Ishikawa (cell line): ENCODE measurements around the gene TMPRSS11F.

Source experiments
- CEBPB ChIP-seq: IDR thresholded peaks from 2 replicates; pipeline ENCODE4 v1.6.1; 2012
- CREB1 ChIP-seq: IDR thresholded peaks from 2 replicates; pipeline ENCODE4 v1.6.1; 2012; ENCODE audit warnings: low read depth
- EGR1 ChIP-seq: IDR thresholded peaks from 2 replicates; pipeline ENCODE4 v1.6.1; 2012
- EP300 ChIP-seq: IDR thresholded peaks from 2 replicates; pipeline ENCODE4 v1.6.1; 2012; ENCODE audit warnings: borderline replicate concordance
- FOXM1 ChIP-seq: IDR thresholded peaks from 2 replicates; pipeline ENCODE4 v1.6.1; 2012; ENCODE audit warnings: low read depth, borderline replicate concordance
- NFIC ChIP-seq: IDR thresholded peaks from 2 replicates; pipeline ENCODE4 v1.6.1; 2012
- RAD21 ChIP-seq: IDR thresholded peaks from 2 replicates; pipeline ENCODE4 v1.6.1; 2012; ENCODE audit warnings: low read depth
- TAF1 ChIP-seq: IDR thresholded peaks from 2 replicates; pipeline ENCODE4 v1.6.1; 2012; ENCODE audit warnings: low read depth, mild to moderate bottlenecking
- TCF12 ChIP-seq: IDR thresholded peaks from 2 replicates; pipeline ENCODE4 v1.6.1; 2012; ENCODE audit warnings: low read depth
- TEAD4 ChIP-seq: IDR thresholded peaks from 2 replicates; pipeline ENCODE4 v1.6.1; 2012
- YY1 ChIP-seq: IDR thresholded peaks from 2 replicates; pipeline ENCODE4 v1.6.1; 2012; ENCODE audit warnings: low read depth
- ZBTB7A ChIP-seq: IDR thresholded peaks from 2 replicates; pipeline ENCODE4 v1.6.1; 2012; ENCODE audit warnings: low read depth
- TF ChIP-seq, protein P1 (sequence below): IDR thresholded peaks from 2 replicates; pipeline ENCODE4 v1.6.1; 2012
- TF ChIP-seq, protein P2 (sequence below): IDR thresholded peaks from 2 replicates; pipeline ENCODE4 v1.6.1; 2012
- TF ChIP-seq, protein P3 (sequence below): IDR thresholded peaks from 2 replicates; pipeline ENCODE4 v1.6.1; 2012; ENCODE audit warnings: low read depth, mild to moderate bottlenecking

TMPRSS11F gene

DNA sequence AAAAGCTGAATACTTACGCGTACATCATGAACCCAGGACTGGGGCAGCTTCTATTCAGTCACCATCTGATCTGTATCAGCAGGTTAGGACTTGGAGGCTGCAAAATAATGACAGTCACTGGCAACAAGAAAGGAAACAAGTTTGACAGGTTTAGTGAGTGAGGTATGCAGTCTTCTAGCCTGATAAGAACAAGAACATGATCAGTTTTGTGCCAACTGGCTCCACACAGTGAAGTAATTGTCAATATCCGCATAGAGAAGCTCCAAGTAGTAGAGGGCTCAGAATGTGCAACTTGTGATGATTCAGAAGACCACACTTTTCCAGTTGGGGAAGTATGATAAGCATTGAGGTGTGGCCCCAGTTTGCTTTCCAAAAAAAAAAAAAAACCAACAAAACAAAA is at the start of gene TMPRSS11F:
Gene TMPRSS11F (minus strand): TSS at position 77 of the 400 bp plus-strand sequence. CDS start 49 bp downstream, at position 28.
- TF ChIP-seq, protein P1, sequence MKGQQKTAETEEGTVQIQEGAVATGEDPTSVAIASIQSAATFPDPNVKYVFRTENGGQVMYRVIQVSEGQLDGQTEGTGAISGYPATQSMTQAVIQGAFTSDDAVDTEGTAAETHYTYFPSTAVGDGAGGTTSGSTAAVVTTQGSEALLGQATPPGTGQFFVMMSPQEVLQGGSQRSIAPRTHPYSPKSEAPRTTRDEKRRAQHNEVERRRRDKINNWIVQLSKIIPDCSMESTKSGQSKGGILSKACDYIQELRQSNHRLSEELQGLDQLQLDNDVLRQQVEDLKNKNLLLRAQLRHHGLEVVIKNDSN = no peak
- TF ChIP-seq CEBPB = no peak
- 0 out of 2 replicates have a peak, but pooled peaks have one; percentile 22 for TF ChIP-seq TEAD4

DNA sequence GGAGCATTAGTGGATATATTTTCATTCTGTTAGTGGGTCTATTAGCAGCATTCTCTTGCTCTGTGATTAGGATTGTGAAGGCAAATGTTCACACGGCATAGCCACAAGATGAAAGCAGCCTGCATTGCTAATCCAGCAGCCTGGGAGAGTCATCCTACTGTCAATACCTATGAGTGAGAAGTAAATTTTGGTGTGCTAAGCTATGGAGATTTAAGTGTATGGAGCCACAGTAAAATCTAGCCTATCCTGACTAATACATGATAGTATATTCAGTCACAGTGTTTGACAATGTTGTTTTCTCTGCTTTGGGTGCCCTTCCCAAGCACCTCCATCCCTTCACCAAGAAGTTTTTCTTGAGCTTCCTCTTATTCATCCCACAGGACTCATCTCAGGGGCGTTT is 47.2 kb upstream of the TMPRSS11F start:
- TF ChIP-seq TEAD4 (no peak), FOXM1 (no peak), CREB1 (no peak)
- TF ChIP-seq, protein P2, sequence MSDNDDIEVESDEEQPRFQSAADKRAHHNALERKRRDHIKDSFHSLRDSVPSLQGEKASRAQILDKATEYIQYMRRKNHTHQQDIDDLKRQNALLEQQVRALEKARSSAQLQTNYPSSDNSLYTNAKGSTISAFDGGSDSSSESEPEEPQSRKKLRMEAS = no peak

DNA sequence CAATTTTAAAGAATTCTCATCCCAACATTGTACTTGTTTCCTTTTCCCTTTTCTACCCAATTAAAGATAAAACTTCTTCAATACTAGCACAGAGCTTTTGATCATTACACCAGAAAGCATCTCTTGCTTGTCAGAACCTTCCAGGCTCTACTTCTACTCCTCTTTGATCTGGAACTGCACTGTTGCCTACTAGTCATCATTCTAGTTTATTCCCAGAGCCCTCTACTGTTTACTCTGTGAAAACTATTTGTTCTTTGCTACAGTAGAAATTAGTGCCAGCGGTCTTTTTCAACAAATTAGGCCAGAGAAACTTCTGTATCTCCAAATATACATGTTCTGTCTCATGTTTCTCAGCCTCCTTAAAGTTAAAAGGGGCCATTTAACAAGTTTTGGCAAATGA is 46.8 kb upstream of the TMPRSS11F start:
- TF ChIP-seq RAD21 (no peak), ZBTB7A (no peak), CEBPB (no peak)
- TF ChIP-seq, protein P3, sequence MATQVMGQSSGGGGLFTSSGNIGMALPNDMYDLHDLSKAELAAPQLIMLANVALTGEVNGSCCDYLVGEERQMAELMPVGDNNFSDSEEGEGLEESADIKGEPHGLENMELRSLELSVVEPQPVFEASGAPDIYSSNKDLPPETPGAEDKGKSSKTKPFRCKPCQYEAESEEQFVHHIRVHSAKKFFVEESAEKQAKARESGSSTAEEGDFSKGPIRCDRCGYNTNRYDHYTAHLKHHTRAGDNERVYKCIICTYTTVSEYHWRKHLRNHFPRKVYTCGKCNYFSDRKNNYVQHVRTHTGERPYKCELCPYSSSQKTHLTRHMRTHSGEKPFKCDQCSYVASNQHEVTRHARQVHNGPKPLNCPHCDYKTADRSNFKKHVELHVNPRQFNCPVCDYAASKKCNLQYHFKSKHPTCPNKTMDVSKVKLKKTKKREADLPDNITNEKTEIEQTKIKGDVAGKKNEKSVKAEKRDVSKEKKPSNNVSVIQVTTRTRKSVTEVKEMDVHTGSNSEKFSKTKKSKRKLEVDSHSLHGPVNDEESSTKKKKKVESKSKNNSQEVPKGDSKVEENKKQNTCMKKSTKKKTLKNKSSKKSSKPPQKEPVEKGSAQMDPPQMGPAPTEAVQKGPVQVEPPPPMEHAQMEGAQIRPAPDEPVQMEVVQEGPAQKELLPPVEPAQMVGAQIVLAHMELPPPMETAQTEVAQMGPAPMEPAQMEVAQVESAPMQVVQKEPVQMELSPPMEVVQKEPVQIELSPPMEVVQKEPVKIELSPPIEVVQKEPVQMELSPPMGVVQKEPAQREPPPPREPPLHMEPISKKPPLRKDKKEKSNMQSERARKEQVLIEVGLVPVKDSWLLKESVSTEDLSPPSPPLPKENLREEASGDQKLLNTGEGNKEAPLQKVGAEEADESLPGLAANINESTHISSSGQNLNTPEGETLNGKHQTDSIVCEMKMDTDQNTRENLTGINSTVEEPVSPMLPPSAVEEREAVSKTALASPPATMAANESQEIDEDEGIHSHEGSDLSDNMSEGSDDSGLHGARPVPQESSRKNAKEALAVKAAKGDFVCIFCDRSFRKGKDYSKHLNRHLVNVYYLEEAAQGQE = no peak

DNA sequence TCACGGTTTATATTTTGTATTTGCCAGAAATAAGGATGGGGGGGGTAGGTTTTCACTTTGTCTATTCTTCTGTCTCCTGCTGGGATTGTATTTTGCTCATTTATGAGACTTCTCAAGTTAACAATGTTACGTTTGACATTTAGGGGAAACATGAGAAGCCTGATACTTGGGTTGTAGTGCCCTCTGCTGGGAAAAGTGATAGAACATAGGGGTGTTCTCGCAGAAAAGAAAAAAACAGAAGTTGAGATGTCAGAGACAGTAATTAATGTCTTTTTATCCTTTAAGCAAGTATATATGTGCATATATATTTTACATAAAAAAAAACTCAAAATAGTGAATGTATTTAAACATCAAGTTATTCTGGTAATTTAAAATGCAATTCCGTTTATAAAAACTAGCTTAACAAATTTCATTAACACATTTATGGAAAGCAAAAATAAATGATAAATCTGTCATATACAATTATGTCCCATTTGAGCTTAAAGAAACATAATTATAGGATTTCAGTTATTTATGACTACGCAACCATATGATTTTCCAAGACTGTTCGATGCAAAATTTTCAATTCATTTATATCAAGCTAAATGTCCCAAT is 46.0 kb upstream of the TMPRSS11F start:
- TF ChIP-seq CEBPB = no peak
- TF ChIP-seq TEAD4 = no peak
- peak; percentile 95 for TF ChIP-seq RAD21

DNA sequence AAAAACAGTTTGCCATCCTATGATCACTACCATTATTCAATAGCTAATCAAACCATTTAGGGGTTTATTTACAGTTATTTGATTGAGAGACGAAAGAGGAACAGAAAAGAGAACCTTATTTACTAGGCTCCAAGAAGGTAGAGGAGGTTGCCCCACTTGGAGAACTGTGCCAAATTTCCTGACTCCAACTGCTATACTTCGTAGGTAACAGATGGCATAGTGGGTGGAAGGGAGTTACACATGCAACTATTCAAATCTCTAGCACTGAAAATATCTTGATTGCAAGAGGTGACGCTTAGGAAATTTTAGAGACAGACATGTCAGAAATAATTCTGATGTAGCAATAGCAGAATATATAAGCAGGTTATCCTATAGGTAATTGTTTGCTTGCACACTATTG is 38.0 kb upstream of the TMPRSS11F start:
- TF ChIP-seq RAD21 (no peak), YY1 (no peak), TCF12 (no peak), ZBTB7A (no peak), TAF1 (no peak), EGR1 (no peak)
- TF ChIP-seq, protein P2 = no peak
- TF ChIP-seq, protein P3 = no peak

DNA sequence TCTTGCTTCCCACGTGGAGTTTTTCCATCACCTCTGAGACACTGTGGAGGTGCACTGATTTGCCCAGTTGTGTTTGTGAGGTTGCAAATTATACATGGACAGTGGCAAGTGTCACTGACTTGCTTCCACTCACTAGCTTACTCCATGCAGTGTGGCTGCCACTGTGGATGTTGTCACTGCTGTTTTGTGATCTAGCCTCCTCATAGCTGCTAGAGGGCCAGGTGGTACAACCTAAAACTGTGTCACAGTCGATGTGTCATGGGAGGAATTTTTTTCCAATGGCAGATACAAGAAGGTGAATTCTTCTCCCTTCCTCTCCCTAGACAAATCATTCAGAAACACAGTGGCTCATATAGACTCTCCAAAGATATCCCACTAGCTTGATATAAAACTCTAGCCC is 37.5 kb upstream of the TMPRSS11F start:
- TF ChIP-seq TAF1 (no peak), NFIC (no peak), CEBPB (no peak), CREB1 (no peak), YY1 (no peak), EGR1 (no peak), ZBTB7A (no peak), FOXM1 (no peak), EP300 (no peak), TCF12 (no peak), RAD21 (no peak), TEAD4 (no peak)
- TF ChIP-seq, protein P3 = no peak
- TF ChIP-seq, protein P2 = no peak
- TF ChIP-seq, protein P1 = no peak
